Ascending aorta (tissue), 2 donors: ENCODE data around the gene OPRM1. TPM values are rescaled to one million over a fixed set of nuclear protein-coding genes. Genes with fewer than 3 reads are reported as not detected.

Experiments used
- DNase-seq, 2 donors: peaks; one replicate each; pipeline ENCODE4 v3.0.0-alpha.2; 2019; ENCODE audit warnings: low spot score in 2 of 2
- H3K27ac ChIP-seq, 2 donors: fragments of 200-600 bp; sonication (generic); one replicate each; pipeline ENCODE4 v1.5.1; 2016 to 2017; ENCODE audit warnings: mild to moderate bottlenecking in 1 of 2
- H3K27me3 ChIP-seq: fragments of 200-600 bp; sonication (generic); one replicate; pipeline ENCODE4 v1.5.1; 2017
- H3K36me3 ChIP-seq, 2 donors: fragments of 200-600 bp; sonication (generic); one replicate each; pipeline ENCODE4 v1.5.1; 2016
- H3K4me1 ChIP-seq, 2 donors: fragments of 200-600 bp; sonication (generic); one replicate each; pipeline ENCODE4 v1.5.1; 2016 to 2017; ENCODE audit warnings: mild to moderate bottlenecking in 1 of 2
- H3K4me3 ChIP-seq, 2 donors: fragments of 200-600 bp; sonication (generic); one replicate each; pipeline ENCODE4 v1.5.1; 2016 to 2017; ENCODE audit warnings: mild to moderate bottlenecking in 1 of 2
- H3K9me3 ChIP-seq, 2 donors: fragments of 200-600 bp; sonication (generic); one replicate each; pipeline ENCODE4 v1.5.1; 2016
- intact Hi-C: fragments of 100-400 bp; cut with DNase I; formaldehyde crosslinking; loops from one replicate; pipeline ENCODE4 v1.15.1; 2023
- total RNA-seq: library from RNA; depleted of rRNA; stranded (reverse); fragments of >200 nt; gene quantifications from one replicate; pipeline ENCODE4 v1.1.0, GENCODE V29; 2016
- TF ChIP-seq, protein P1 (sequence below), 3 experiments: fragments of 200-600 bp in 2 of 3; fragments of 450-650 bp in 1 of 3; sonication (generic) in 2 of 3; IDR thresholded peaks; one replicate each; pipeline ENCODE4 v1.5.1; 2016 to 2019; ENCODE audit warnings: antibody characterized with exemption in 3 of 3, mild to moderate bottlenecking in 1 of 3, moderate library complexity in 1 of 3

The OPRM1 gene
- total RNA-seq, 1 donor from 2014 or later = not detected

DNA sequence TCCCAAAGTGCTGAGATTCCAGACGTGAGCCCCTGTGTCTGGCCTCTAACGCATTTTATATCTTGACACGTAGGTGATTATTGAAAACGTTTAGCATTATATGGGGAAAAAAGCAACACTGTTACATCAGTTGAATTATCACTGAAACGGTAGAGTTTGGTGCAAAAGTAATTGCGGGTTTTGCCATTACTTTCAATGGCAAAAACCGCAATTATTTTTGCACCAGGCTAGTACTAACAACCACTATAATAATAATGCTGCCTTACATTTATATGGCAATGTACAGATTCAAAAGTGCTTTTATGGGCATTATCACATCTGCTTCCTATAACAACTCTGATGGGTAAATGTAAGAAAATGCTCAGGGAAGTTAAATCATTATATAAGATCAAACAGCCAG, 57.3 kb downstream of the OPRM1 start:
- no peaks in the 10 kb centered on the region for H3K9me3 ChIP-seq
- no peak for DNase-seq
- no peak overlapping the region for H3K4me3 ChIP-seq
- no peak overlapping the region for H3K27ac ChIP-seq
- H3K36me3 ChIP-seq = no peaks in the 10 kb centered on the region
- H3K27me3 ChIP-seq = no peaks in the 10 kb centered on the region
- intact Hi-C loops = no loop called here
- no peaks in the 10 kb centered on the region for H3K4me1 ChIP-seq
- TF ChIP-seq, protein P1, sequence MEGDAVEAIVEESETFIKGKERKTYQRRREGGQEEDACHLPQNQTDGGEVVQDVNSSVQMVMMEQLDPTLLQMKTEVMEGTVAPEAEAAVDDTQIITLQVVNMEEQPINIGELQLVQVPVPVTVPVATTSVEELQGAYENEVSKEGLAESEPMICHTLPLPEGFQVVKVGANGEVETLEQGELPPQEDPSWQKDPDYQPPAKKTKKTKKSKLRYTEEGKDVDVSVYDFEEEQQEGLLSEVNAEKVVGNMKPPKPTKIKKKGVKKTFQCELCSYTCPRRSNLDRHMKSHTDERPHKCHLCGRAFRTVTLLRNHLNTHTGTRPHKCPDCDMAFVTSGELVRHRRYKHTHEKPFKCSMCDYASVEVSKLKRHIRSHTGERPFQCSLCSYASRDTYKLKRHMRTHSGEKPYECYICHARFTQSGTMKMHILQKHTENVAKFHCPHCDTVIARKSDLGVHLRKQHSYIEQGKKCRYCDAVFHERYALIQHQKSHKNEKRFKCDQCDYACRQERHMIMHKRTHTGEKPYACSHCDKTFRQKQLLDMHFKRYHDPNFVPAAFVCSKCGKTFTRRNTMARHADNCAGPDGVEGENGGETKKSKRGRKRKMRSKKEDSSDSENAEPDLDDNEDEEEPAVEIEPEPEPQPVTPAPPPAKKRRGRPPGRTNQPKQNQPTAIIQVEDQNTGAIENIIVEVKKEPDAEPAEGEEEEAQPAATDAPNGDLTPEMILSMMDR (IDR thresholded peaks at IDR 0.05) = no peak

DNA sequence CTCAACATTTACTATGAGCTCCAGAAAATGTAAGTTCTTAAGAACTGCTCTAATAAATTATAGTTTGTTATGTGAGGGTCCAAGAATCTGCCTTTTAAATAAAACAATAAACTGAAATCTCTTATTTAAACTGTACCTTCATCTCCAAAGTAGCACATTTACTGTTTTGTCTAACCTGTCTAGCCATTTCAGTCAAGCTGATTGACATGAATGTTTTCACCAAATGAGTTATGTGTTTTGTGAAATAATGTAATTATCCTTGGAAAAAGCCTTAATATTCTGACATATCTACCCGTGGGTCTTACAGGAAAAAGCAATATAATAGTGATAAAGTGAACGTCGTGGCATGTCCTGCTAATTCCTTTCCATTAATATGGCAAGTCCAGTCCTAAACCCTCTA, 57.8 kb downstream of the OPRM1 start:
- no peaks in the 10 kb centered on the region for H3K36me3 ChIP-seq
- no peaks in the 10 kb centered on the region for H3K27me3 ChIP-seq
- no peak for DNase-seq
- H3K9me3 ChIP-seq = no peaks in the 10 kb centered on the region
- H3K27ac ChIP-seq = no peak overlapping the region
- TF ChIP-seq, protein P1 (IDR thresholded peaks at IDR 0.05) = no peak
- no peak overlapping the region for H3K4me3 ChIP-seq
- intact Hi-C loops = no loop called here
- H3K4me1 ChIP-seq = no peaks in the 10 kb centered on the region

DNA sequence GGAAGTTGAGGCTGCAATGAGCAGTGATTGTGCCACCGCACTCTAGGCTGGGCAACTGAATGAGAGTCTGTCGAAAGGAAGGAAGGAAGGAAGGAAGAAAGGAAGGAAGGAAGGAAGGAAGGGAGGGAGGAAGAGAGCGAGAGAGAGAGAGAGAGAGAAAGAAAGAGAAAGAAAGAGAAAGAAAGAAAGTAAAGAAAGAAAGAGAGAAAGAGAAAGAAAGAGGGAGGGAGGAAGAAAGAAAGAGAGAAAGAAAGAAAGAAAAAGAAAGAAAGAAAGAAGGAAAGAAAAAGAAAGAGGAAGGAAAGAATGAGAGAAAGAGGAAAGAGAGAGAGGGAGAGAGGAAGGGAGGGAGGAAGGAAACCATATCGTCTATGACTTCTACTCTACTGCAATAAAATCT, 60.2 kb downstream of the OPRM1 start:
- Histone ChIP-seq H3K27ac (no peak overlapping the region), H3K27me3 (no peaks in the 10 kb centered on the region), H3K9me3 (no peaks in the 10 kb centered on the region), H3K4me1 (no peaks in the 10 kb centered on the region), H3K36me3 (no peaks in the 10 kb centered on the region), H3K4me3 (no peak overlapping the region)
- intact Hi-C loops = no loop called here
- no peak for DNase-seq
- TF ChIP-seq, protein P1 (IDR thresholded peaks at IDR 0.05) = no peak

DNA sequence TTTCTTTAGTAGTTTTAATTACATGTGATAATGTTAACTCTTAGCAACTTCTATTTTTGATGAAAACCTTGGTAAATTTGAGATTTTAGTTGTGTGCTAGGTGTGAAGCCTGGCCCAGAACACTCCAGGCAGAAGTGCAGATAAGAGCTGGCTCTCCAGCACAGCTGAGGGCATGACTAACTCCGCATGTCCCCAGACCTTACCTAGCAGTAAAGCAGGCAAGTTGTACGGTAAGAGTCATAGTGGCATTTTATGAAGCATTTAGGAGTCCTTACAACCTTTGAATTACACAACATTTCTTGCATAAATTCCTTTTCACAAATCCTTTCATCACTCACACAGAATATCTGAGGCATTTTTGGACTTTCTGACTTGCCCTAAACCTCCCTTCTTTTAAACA, 67.2 kb downstream of the OPRM1 start:
- no peaks in the 10 kb centered on the region for H3K4me1 ChIP-seq
- H3K27ac ChIP-seq = no peak overlapping the region
- intact Hi-C loops = no loop called here
- TF ChIP-seq, protein P1 (IDR thresholded peaks at IDR 0.05) = no peak
- H3K27me3 ChIP-seq = no peaks in the 10 kb centered on the region
- H3K9me3 ChIP-seq = no peaks in the 10 kb centered on the region
- no peak overlapping the region for H3K4me3 ChIP-seq
- no peaks in the 10 kb centered on the region for H3K36me3 ChIP-seq
- DNase-seq = no peak

DNA sequence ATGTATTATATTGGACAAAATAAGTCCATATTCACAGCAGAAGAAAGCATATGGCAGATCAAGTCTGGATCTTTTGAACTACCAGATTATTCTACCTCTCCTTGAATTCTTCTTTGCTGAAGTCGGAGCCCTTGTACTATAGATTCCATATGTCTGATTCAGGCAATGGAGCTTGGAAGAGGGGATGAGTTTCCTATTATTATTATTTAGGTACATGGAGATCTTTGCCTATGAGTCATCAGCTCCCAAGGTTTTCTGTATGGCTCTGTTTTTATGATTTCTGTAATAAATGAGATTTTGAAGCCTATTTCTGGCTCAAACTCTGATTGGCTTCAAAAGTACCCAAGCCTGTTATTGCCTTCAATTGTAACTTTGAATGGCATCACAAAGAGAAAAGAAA, 72.0 kb downstream of the OPRM1 start:
- TF ChIP-seq, protein P1 (IDR thresholded peaks at IDR 0.05) = no peak
- no peak overlapping the region for H3K4me3 ChIP-seq
- H3K27ac ChIP-seq = no peak overlapping the region
- H3K27me3 ChIP-seq = no peaks in the 10 kb centered on the region
- no peaks in the 10 kb centered on the region for H3K9me3 ChIP-seq
- H3K36me3 ChIP-seq = no peaks in the 10 kb centered on the region
- no peak for DNase-seq
- intact Hi-C loops = no loop called here
- H3K4me1 ChIP-seq = no peaks in the 10 kb centered on the region

DNA sequence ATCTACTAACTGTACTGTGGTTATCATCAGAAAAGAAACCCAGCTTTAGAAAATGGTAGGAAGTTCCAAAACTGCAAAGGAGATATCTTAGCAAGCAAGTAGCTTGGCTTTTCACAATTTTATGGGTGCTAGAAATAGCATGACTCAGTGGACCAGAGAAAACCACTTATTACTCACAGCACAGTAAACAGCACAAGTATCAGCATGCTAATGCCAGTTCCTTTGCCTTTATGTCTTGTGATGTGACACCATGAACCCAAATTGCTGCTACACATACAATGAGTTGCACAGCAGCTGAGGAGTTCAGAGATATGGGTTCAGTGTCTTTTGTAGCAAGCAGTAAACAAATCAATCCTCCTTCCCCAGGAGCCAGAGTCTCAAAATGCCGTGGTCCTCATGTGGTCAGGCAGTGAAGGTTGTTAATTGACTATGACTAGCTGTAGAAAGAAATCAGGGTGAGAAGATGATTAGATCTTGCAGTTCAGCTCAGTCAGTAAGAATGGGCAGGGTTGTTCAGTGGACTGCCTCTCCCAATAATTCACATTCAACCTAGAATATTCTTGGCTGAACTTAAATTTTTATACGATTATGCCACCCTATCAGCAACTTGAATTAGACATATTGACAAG, 73.3 kb downstream of the OPRM1 start:
- Histone ChIP-seq H3K4me3 (no peak overlapping the region), H3K36me3 (no peaks in the 10 kb centered on the region), H3K27me3 (no peaks in the 10 kb centered on the region), H3K9me3 (no peaks in the 10 kb centered on the region), H3K27ac (no peak overlapping the region), H3K4me1 (no peaks in the 10 kb centered on the region)
- no peak for DNase-seq
- intact Hi-C loops = no loop called here
- TF ChIP-seq, protein P1 (IDR thresholded peaks at IDR 0.05) = no peak
